Measurements from ENCODE around the gene OR1M1.

The OR1M1 gene

DNA sequence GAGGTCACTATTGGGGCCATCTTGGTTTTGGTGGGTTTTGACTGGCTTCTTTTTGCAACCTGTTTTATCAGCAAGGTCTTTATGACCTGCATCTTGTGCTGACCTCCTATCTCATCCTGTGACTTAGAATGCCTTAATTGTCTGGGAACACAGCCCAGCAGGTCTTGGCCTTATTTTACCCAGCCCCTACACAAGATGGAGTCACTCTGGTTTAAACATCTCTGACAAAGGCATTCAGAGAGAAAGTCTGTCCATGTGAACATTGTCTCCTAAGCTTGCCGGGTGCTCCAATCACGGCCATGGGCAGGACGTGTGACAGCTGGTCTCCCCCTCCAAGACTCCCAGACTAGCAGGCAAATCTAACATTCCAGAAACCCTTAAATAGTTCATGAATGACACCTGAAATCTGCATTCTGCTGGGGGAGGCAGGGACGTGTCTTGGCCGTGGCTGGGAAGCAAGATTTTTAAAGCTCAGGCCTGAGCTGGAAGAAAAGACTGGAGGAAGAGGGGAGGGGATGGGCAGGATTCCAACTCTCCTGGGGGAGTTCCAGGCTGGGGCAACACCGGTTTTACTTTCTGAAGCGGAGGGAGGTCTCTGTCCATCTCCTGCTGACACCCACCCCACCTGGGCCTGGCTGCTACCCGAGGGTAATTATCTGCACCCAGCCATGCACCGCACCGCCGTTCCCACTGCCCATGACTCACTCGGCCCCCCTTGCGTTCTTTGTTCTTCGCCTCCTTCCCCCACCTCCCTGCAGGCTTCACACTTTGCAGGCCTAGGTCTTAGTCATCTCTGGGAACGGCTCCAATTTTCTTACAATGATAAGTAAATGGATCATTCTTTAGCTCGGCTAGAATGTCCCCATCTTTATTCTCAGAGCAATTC lies 11.6 kb upstream of the OR1M1 start:
- peak; percentile 96 to 98 for DNase-seq (ENCODE audit: low read depth in 2 of 2)
- TF ChIP-seq, protein P1, sequence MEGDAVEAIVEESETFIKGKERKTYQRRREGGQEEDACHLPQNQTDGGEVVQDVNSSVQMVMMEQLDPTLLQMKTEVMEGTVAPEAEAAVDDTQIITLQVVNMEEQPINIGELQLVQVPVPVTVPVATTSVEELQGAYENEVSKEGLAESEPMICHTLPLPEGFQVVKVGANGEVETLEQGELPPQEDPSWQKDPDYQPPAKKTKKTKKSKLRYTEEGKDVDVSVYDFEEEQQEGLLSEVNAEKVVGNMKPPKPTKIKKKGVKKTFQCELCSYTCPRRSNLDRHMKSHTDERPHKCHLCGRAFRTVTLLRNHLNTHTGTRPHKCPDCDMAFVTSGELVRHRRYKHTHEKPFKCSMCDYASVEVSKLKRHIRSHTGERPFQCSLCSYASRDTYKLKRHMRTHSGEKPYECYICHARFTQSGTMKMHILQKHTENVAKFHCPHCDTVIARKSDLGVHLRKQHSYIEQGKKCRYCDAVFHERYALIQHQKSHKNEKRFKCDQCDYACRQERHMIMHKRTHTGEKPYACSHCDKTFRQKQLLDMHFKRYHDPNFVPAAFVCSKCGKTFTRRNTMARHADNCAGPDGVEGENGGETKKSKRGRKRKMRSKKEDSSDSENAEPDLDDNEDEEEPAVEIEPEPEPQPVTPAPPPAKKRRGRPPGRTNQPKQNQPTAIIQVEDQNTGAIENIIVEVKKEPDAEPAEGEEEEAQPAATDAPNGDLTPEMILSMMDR (IDR thresholded peaks at IDR 0.05; ENCODE audit: low read depth, low read length), result no peak
- H3K4me3 ChIP-seq (replicated peaks in 1 of 2; ENCODE audit: low read depth in 2 of 2, low read length in 2 of 2), result no peak overlapping the region

GRCh38 chr19:9076901-9077300 lies 10.0 kb upstream of the OR1M1 start:
- H3K4me3 ChIP-seq (replicated peaks in 1 of 2; ENCODE audit: low read depth in 2 of 2, low read length in 2 of 2), result no peak overlapping the region
- peak in 1 of 2 donors; percentile 2 for DNase-seq (ENCODE audit: low read depth in 2 of 2)
- TF ChIP-seq, protein P1 (IDR thresholded peaks at IDR 0.05; ENCODE audit: low read depth, low read length), result no peak

DNA sequence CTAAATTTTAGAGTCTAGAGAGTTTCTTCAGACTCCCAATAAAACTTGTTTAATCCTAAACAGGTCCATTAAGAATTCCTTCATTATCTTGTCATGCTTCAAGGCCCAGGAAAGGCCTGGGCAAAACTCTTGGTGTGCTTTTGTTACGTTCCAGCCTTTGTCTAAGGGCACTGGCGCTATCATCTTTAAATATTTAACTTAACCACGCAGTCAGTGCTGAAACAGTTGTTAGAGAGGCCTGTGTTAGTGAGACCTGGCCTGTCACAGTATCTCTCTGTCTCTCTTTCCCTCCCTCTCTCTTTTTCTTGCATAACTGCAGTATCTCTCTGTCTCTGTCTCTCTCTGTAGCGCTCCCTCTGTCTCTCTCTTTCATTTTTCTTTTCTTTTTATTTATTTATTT lies 8.2 kb upstream of the OR1M1 start:
- TF ChIP-seq, protein P1 (IDR thresholded peaks at IDR 0.05; ENCODE audit: low read depth, low read length), result no peak
- no peak overlapping the region for H3K4me3 ChIP-seq (replicated peaks in 1 of 2; ENCODE audit: low read depth in 2 of 2, low read length in 2 of 2)
- no peak for DNase-seq (ENCODE audit: low read depth in 2 of 2)

GRCh38 chr19:9107375-9107774 lies 20.5 kb downstream of the OR1M1 start, which contains the start of gene OR7G2:
TSS of gene OR7G2 (minus strand) at chr19:9107475. CDS start at chr19:9103243, 4,232 bp downstream.
- TF ChIP-seq, protein P1 (IDR thresholded peaks at IDR 0.05; ENCODE audit: low read depth, low read length), result no peak
- DNase-seq (ENCODE audit: low read depth in 2 of 2), result no peak
- no peak within 1 kb of the TSS for H3K4me3 ChIP-seq (replicated peaks in 1 of 2; ENCODE audit: low read depth in 2 of 2, low read length in 2 of 2)

- no peak overlapping the region for H3K4me3 ChIP-seq (replicated peaks in 1 of 2; ENCODE audit: low read depth in 2 of 2, low read length in 2 of 2)
- TF ChIP-seq, protein P1 (IDR thresholded peaks at IDR 0.05; ENCODE audit: low read depth, low read length), result no peak
- DNase-seq (ENCODE audit: low read depth in 2 of 2), result no peak
These were observed 23.1 kb downstream of the OR1M1 start for GRCh38 chr19:9109959-9110358.

- no peak within 1 kb of the TSS for H3K4me3 ChIP-seq (replicated peaks in 1 of 2; ENCODE audit: low read depth in 2 of 2, low read length in 2 of 2)
- TF ChIP-seq, protein P1 (IDR thresholded peaks at IDR 0.05; ENCODE audit: low read depth, low read length), result no peak
- no peak for DNase-seq (ENCODE audit: low read depth in 2 of 2)
These were observed 28.5 kb downstream of the OR1M1 start, which contains the start of gene OR7G1 for GRCh38 chr19:9115307-9115813. TSS of gene OR7G1 (minus strand) at chr19:9115763. CDS start at chr19:9115763, 0 bp downstream.
